HG02981 (cell line): Measurements from ENCODE around the gene HIPK3.
"Not testable (repeated sequence)": the region's sequence is repeated elsewhere in the genome, so short reads cannot be mapped to it uniquely, and the experiment has no call there.

ENCODE experiments used
- ATAC-seq: cut with Tn5 transposase; IDR thresholded peaks from one replicate; pipeline ENCODE4 v1.9.1; 2021; ENCODE audit warnings: mild to moderate bottlenecking, moderate library complexity; ENCODE audit not compliant: unreplicated experiment

Gene HIPK3

DNA sequence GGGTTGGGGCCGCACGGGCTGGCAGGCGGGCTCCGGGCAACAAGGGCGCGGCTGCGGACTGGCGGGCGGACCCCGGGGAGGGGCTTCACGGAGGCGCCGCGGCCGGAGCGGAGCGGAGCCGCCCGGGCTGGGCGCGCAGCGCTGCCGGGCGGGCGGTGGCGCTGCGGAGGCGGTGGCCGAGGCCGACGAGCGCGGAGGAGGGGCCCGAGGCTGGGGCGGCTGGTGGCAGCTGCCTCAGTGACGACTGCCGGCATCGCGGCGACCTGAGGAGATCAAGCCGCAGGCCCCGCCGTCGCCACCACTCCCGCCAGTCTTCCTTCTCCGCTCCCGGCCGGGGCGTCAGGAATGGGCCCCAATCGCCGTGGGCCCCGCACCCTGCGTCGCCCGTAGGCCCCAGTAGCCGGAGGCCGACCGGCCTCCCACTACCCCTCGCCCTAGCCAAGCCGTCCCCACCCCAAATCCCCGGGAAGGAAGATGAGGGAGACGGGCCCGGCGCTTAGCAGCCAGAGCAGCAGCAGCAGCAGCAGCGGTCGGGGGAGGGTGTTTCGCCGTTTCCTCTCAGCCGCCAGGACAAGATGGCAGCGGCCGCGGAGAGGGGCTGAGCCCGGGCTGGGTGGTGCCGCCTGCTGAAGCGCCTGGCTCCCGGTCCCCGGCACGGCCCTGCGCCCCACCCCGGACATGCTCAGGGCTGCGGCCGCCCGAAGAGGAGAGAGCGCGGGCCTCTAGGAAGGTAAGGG lies at the start of gene HIPK3:
TSS of gene HIPK3 (plus strand) at position 222 of the 737 bp plus-strand sequence.
- peak; percentile 79 for ATAC-seq

DNA sequence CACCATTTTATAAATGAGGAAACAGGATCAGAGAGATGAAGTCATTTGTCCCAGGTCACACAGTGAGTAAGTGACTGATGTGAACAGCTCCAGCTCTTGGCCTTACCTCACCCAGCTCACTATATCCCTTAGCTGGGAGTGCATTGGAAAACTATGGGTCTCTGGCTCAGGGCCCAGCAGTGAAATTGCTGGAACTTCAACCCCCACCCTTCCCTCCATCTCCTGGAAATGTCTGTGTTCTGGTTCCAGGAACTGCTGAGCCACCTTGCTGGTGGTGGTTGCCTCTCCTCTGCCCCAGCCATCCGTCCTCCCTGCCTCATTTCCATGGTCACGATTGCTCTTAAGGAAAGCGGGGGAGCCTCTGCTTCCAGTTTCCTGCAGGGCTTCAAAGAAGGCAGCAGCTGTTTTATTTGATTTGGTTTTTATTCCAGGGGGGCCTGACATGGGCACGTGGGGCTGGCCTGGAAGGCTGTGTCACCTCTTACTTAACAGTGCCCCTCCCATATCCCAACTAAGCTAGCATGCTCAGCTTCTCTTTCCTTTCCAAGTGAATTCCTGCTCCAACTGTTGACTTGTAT lies 49.7 kb upstream of the HIPK3 start:
- ATAC-seq, result no peak

DNA sequence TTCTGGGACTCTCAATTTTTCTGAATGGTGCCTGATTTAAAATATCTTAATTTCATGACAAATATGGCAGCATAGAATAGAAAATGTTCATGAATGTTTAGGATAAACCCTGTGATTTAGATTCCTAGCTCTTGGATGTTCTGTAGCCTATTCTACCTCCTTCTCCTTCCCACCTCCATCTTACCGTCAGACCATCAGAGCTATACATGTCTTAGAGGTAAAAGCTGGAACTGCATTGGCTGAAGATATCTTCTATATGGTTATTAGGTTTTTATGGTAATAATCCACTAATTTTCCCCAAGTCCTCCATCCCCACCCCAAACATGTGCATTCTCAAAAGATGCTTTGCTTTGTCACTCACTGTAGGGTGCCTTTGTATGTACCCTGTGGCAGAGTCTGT lies 49.0 kb upstream of the HIPK3 start:
- no peak for ATAC-seq

DNA sequence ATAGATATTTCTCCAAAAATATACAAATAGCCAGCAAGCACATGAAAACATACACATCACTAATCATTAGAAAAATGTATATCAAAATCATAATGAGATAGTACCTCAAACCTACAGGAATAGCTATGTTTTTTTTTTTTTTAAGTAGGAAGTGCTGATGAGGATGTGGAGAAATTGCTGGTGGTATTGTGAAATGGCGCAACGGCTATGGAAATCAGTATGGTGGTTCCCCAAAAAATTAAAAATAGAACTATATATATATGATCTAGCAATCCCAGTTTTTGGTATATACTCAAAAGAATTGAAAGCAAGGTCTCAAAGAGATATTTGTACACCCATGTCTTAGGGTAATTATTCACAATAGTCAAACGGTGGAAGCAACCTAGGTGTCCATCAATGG lies 46.0 kb upstream of the HIPK3 start:
- ATAC-seq, result no peak

DNA sequence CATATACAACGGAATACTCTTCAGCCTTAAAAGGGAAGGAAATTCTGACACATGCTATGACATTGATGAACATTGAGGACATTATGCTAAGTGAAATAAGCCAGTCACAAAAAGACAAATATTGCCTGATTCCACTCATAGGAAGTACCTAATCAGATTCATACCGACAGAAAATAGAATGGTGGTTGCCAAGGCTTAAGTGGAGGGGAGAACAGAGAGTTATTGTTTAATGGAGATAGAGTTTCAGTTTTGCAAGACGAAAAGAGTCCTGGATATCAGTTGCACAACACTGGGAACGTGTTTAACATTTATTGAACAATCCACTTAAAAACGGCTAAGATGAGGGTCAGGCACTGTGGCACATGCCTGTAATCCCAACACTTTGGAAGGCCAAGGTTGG lies 45.6 kb upstream of the HIPK3 start:
- ATAC-seq, result no peak

DNA sequence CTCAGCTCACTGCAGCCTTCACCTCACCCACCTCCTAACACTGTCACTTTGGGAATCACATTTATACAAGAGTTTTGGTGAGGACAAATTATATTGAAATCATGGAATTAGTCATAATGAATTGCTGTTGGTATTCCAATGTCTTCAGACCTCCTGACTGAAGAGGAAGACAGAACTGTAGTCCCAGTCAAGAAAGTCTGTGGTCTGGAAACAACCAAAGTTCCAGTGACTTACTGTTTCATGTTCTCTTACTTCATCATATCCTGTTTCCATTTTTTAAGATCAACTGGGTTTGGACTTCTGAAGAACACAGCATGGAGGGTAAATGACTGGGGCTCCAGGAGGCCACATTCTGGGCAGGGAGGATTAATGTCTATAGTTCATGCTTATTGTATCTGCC lies 43.0 kb upstream of the HIPK3 start:
- no peak for ATAC-seq

DNA sequence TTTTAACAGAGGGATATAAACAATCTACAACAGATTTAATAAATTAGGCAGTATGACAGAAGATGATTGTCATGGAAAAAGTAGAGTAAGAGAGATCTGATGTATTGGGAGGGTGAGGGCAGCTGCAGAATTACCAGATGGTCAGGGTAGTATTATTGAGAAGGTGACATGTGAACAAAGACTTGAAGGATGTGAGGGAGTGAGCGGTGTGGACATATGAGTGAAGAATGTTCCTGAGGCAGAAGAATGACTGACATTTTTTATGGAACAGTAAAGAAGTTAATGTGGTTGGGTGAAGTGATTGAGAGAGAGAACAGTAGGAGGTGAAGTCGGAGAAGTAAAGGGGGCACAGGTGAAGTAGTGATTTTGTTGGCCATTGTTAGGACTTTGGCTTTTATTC lies 42.4 kb upstream of the HIPK3 start:
- no peak for ATAC-seq

DNA sequence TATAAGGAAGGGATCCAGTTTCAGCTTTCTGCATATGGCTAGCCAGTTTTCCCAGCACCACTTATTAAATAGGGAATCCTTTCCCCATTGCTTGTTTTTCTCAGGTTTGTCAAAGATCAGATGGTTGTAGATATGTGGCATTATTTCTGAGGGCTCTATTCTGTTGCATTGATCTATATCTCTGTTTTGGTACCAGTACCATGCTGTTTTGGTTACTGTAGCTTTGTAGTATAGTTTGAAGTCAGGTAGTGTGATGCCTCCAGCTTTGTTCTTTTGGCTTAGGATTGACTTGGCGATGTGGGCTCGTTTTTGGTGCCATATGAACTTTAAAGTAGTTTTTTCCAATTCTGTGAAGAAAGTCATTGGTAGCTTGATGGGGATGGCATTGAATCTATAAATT lies 40.5 kb upstream of the HIPK3 start:
- ATAC-seq, result not testable (repeated sequence)

DNA sequence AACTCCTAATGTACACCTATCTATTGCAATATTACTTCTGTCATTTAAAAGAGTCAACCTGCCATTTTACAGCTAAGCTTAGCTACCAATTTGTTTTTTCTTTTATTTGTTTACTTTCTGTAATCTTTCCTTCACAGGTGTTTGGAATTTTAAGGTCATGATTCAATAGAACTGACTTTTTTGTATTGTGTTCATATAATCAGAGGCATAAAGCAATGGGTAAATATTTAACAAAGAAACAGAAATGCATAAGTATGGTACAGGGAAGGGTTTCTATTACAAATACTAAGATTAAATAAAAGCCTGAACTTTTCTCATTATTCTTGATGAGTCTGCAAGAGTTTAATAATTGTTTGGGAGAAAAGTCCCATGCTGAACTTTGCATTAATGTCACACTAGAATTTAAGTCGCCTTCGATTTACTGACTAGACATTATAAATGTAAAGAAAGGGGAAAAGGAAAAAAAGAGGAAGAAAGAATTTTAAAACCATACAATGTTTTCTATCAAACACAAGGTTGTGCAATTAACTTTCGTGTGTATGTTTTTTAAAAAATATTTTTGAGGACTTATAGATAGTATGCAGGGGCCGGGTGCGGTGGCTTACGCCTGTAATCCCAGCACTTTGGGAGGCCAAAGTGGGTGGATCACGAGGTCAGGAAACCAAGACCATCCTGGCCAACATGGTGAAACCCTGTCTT lies 35.0 kb upstream of the HIPK3 start:
- no peak for ATAC-seq

DNA sequence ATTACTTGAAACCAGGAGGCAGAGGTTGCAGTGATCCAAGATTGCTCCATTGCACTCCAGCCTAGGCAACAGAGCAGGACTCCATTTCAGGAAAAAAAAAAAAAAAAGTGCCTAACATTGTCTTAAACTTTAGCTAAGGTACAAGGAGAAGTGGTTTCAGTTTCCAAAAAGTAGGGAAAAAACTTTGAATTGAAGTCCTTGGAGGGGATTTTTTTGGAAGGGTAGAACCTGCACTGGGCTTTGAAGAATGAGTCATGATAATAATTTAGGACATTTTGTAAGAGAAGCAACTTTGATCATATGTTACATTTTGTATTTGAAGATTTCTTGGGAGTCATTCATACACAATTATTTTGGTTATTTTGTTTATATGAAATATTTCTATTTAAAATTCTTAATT lies 31.8 kb upstream of the HIPK3 start:
- no peak for ATAC-seq

DNA sequence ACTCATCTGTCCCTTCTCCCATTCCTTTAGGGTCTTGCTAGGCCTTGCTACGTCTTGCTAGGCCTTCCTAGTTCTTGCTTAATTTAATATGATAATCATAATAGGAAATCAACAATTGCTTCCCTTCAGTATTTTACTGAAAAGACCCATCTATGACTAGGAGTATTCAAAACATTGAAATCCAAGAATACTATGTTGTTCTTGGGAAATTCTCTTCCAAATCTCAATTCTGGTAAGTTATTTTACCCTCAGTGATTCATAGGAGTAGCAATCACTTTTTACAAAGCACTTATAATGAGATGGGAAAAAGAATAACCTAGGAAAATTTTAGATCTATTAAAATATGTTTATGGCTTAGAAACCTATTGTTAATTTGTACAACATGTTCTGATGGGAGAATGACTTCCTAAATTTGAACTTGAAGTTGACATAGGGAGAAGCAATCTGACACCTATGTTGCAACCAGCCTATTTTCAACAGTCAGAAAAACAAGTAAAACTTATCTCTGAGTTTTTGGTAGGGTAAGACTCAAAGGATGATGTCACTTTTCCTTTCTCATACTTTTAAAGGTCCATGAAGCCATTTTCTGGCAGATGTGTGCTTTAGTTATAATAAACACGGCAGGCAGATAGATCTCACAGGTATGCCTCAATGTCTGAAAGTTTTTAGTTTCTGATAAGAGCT lies 29.5 kb upstream of the HIPK3 start:
- ATAC-seq, result no peak

DNA sequence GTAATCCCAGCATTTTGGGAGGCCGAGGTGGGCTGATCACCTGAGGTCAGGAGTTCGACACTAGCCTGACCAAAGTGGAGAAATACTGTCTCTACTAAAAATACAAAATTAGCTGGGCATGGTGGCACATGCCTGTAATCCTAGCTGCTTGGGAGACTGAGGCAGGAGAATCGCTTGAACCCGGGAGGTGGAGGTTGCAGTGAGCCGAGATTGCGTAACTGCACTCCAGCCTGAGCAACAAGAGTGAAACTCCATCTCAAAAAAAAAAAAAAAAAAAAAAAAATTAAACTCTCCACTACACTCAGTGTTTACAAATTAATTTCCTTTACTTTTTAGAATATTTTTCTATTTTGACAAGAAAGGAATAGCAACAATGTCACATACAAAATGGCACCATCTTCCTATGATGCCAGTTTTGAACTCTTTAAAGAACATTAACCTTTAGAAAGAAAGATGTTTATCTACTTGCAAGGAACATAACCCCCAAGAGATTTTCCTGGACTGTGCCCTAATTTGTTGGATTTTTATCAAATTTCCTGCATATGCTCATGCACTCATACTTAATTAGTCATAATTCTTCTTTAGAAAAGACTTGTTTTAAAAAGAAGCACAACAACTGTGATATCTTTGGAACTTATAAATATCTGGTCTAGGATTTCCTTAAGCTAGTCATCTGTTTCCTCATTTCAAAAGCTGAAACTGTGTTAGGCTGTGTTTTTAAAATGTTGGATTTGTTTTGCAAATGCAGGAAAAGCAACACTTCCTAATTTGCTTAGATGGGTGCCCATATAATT lies 22.6 kb upstream of the HIPK3 start:
- ATAC-seq, result no peak

DNA sequence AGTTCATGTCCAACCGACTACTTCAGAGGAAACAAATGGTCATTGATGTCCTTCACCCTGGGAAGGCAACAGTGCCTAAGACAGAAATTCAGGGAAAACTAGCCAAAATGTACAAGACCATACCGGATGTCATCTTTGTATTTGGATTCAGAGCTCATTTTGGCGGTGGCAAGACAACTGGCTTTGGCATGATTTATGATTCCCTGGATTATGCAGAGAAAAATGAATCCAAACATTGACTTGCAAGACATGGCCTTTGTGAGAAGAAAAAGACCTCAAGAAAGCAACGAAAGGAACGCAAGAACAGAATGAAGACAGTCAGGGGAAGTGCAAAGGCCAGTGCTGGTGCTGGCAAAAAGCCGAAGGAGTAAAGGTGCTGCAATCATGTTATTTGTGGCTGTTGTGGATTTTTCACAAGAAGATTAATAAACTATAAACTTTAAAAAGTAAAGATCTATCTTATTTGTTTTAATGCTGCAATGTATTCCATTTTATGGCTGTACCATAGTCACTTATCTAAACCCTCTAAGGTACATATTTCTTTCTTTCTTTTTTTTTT lies 20.1 kb upstream of the HIPK3 start:
- no peak for ATAC-seq

DNA sequence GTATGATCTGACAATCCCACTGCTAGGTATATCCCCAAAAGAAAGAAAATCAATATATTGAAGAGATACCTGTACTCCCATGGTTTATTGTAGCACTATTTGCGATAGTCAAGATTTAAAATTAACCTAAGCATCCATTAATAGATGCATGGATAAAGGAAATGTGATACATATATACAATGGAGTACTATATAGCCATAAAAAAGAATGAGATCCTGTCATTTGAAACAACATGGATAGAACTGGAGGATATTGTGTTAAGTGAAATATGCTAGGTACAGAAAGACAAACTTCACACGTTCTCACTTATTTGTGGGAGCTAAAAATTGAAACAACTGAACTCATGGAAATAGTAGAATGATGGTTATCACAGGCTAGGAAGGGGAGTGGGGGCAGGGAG lies 14.6 kb upstream of the HIPK3 start:
- ATAC-seq, result no peak

DNA sequence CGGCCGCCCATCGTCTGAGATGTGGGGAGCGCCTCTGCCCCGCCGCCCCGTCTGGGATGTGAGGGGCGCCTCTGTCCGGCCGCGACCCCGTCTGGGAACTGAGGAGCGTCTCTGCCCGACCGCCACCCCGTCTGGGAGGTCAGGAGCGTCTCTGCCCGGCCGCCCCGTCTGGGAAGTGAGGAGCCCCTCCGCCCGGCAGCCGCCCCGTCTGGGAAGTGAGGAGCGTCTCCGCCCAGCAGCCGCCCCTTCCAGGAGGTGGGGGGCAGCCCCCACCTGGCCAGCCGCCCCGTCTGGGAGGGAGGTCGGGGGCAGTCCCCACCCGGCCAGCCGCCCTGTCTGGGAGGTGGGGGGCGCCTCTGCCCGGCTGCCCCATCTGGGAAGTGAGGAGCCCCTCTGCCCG lies 13.5 kb upstream of the HIPK3 start:
- not testable (repeated sequence) for ATAC-seq

DNA sequence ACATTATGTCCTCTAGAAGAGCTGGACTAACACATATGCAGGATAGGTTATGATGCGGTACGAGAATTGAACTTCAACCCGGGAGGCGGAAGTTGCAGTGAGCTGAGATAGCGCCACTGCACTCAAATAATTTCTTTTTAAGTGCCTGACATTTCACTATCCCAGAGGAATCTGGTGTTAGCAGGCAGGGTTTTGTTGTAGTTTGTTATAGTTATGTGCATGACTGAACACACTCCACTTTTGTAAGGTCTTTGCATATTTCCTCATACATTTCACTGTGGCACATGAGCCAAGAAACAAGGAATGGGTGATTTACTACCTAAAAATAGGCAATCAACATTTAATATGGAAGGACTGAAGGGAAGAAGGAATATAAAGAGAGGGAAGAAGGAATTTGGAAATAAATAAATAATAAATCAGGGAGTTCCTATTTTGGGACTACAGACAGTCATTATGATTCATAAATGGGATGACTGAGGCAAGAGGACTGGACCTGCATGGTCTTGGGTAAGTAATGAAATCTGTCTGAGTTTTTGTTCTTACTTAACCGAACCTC lies 8.7 kb upstream of the HIPK3 start:
- no peak for ATAC-seq

DNA sequence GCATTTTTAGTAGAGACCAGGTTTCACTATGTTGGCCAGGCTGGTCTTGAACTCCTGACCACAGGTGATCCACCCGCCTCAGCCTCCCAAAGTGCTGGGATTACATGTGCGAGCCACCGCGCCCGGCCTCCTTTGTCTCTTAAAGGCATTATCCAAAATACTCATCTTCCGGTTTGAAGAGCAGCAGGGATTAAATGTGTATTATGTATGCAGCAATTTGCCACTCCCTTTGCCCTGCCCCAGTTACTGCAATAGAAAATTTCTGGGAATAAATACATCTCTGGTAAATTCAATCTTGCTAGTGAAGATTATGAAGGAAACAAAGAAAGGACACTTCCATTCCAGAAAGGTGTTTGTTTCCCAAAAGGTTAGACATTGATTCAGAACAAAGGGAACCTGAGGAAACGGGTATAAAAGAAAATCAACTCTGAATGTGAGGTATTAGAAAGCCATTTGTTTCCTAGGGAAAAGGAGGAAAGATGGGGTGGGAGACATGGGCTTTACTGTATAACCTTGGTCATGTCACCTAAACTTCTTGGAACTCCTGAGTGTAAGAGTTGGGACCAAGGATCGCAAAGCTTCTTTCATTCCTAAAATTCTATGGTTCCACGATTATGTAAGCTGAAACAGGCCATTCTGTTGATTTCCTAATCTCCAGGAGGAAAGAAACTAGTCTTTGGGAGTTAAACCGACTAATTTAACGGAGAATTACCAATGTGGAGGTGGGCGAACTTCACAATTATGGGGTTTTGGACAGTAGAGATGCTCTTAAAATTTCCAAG lies 959 bp upstream of the HIPK3 start:
- ATAC-seq, result no peak

DNA sequence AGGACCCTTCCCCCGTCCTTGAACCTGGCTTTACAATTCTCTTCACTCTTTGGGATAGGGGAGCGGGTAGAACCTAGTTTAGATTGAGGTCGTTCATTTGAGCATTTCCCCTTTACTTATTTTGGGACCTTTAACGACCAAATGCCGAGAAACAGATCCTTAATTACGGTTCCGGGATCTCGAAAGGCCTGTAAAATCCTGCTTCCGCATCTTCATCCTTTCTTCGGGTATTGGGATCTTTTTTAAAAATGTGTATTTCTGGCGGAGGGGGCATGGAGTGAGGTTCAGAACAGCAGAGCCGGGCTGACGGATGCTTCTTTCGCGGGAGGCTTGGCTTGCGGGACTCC lies 395 bp upstream of the HIPK3 start:
- ATAC-seq, result no peak

DNA sequence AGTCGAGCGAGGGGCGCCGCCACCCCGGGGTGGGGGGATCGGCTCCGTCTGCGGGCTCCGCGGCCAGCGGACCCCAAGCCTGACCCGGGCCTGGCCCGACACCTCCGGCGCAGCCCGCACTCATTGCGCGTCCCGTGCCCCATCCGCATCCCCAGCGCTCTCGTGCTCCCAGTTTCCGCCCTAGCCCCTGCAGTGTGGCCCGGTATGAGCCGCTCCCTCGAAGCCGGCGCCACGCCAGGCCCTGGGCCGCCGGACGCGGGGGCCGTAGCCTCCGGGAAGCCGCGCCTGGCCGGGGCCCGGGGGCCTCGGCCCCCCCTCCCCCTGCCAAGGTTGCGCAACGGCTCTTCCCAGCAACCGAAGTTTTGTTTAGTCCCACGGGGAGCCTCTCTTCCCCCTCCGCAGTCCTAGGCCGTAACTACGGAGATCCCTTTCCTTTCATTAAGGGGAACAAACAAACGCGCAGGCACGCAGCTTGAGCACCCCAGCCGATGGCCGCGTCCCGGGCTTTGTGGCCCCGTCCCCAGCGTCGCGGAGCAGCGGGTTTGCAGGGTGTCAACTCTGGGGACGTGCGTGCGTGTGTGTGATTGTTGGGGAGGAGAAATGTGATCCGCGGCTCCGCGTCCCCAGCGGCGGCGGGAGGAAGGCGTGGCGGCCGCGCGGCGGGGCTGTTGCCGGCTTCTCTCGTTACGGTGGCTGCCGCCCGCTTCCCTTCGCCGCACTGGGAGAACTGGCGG lies 883 bp downstream of the HIPK3 start:
- ATAC-seq, result peak; percentile 29
